ENCODE results near the gene DMAC1. TPM values are rescaled to one million over a fixed set of nuclear protein-coding genes. Genes with fewer than 3 reads are reported as not detected.

Gene DMAC1
- total RNA-seq, 1 experiment from 2014 or later, result 72.7 TPM

GRCh38 chr9:7827792-7828191 is 28.2 kb upstream of the DMAC1 start:
- no CpG with 5 or more reads among the region's 3 CpGs for WGBS (ENCODE audit: extremely low coverage, insufficient read length, low lambda C conversion rate)
- H3K4me3 Mint-ChIP-seq, result no peak overlapping the region
- no peaks in the 10 kb centered on the region for H3K36me3 Mint-ChIP-seq (ENCODE audit: insufficient read depth in 1 of 3, low read depth in 3 of 3)
- Histone ChIP-seq H3K27me3 (ENCODE audit: insufficient read depth, low read length) (no peaks in the 10 kb centered on the region), H2BK5ac (ENCODE audit: insufficient read length, low read length) (no peak overlapping the region), H2BK20ac (ENCODE audit: low read depth, low read length, poor library complexity, severe bottlenecking) (no peak overlapping the region), H3K79me1 (ENCODE audit: insufficient read depth, low read depth, low read length, poor library complexity, severe bottlenecking) (no peaks in the 10 kb centered on the region), H3K23ac (ENCODE audit: insufficient read length, low read depth, low read length) (no peak overlapping the region), H2BK12ac (ENCODE audit: insufficient read length, low read depth, low read length) (no peak overlapping the region), H4K20me1 (ENCODE audit: control insufficient read depth, insufficient read depth, insufficient read length) (no peaks in the 10 kb centered on the region), H3K23me2 (ENCODE audit: insufficient read length, low read depth, low read length, poor library complexity, severe bottlenecking) (no peaks in the 10 kb centered on the region), H3K79me2 (ENCODE audit: insufficient read depth, low read length) (no peaks in the 10 kb centered on the region), H3K56ac (ENCODE audit: insufficient read length, low read depth, low read length) (no peak overlapping the region), H4K8ac (replicated peaks; ENCODE audit: insufficient read length, low read depth, low read length) (no peak overlapping the region), H4K91ac (ENCODE audit: insufficient read length, low read depth, low read length) (no peak overlapping the region), H2AFZ (ENCODE audit: low read length) (no peak overlapping the region), H2BK120ac (ENCODE audit: low read depth, low read length, poor library complexity, severe bottlenecking) (no peak overlapping the region), H2BK15ac (ENCODE audit: low read depth, low read length) (no peak overlapping the region), H3K4me1 (ENCODE audit: insufficient read depth, low read length) (no peaks in the 10 kb centered on the region), H3K9me3 (ENCODE audit: control insufficient read depth, low read depth, low read length) (no peaks in the 10 kb centered on the region), H2AK5ac (ENCODE audit: insufficient read length, low read length) (no peak overlapping the region), H3K27ac (ENCODE audit: insufficient read length, low read depth, low read length) (no peak overlapping the region), H3K4me2 (ENCODE audit: insufficient read depth, insufficient read length, low read length) (no peak overlapping the region), H3T11ph (ENCODE audit: low read length) (no peak overlapping the region), H3K14ac (ENCODE audit: insufficient read depth, low read length) (no peak overlapping the region), H4K5ac (ENCODE audit: insufficient read length, low read depth, low read length) (no peak overlapping the region), H3K18ac (ENCODE audit: insufficient read length, low read depth, low read length) (no peak overlapping the region), H3K4ac (ENCODE audit: low read depth, low read length) (no peak overlapping the region), H3K9ac (ENCODE audit: extremely low read depth, insufficient read length, low read length) (no peak overlapping the region)
- DNase-seq, result no peak
- no peak for TF ChIP-seq CTCF (conservative IDR thresholded peaks at IDR 0.05)
- peaks cover 2 to 3% of the 10 kb centered on the region in 2 experiments; a peak in 2 of 4 replicates for H3K4me1 Mint-ChIP-seq
- no peak overlapping the region for H3K27ac Mint-ChIP-seq
- H3K9me3 Mint-ChIP-seq, result no peaks in the 10 kb centered on the region
- H3K27me3 Mint-ChIP-seq (ENCODE audit: low read depth), result no peaks in the 10 kb centered on the region

Data from H9 (cell line).